Body of pancreas (tissue), 4 donors: Measurements from ENCODE around the gene DDX20.

Source experiments
- POLR2A ChIP-seq, 3 donors: fragments of 450-650 bp; IDR thresholded peaks; one replicate each; pipeline ENCODE4 v1.6.1; 2016; ENCODE audit warnings: antibody characterized with exemption in 3 of 3, mild to moderate bottlenecking in 2 of 3
- TF ChIP-seq, protein P1 (sequence below), 7 experiments: fragments of 450-650 bp in 4 of 7; fragments of 200-600 bp in 3 of 7; sonication (generic) in 3 of 7; IDR thresholded peaks; one replicate each; pipeline ENCODE4 v1.5.1; 2016 to 2019; ENCODE audit warnings: antibody characterized with exemption in 7 of 7

DNA sequence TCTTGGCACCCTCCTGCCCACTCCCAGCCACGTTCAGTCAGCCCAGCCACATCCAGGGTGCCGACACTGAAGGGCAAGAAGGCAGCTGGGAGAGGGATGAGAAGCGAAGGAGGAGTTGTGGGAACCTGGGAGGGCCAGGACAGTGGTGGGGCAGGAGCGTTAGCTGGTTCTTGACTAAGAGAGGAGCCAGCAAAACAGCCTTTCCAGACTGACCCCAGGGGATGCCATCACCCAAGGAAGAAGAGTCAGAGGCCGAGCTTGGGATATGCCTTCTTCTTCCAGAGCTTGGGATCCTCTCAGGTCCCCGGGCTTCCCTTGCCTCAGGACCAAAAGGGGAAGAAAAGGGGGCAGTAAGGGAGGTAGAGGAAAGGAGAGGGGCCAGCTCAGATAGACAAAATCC is 23.7 kb upstream of the DDX20 start:
- TF ChIP-seq POLR2A (IDR thresholded peaks at IDR 0.05) = no peak
- TF ChIP-seq, protein P1, sequence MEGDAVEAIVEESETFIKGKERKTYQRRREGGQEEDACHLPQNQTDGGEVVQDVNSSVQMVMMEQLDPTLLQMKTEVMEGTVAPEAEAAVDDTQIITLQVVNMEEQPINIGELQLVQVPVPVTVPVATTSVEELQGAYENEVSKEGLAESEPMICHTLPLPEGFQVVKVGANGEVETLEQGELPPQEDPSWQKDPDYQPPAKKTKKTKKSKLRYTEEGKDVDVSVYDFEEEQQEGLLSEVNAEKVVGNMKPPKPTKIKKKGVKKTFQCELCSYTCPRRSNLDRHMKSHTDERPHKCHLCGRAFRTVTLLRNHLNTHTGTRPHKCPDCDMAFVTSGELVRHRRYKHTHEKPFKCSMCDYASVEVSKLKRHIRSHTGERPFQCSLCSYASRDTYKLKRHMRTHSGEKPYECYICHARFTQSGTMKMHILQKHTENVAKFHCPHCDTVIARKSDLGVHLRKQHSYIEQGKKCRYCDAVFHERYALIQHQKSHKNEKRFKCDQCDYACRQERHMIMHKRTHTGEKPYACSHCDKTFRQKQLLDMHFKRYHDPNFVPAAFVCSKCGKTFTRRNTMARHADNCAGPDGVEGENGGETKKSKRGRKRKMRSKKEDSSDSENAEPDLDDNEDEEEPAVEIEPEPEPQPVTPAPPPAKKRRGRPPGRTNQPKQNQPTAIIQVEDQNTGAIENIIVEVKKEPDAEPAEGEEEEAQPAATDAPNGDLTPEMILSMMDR (IDR thresholded peaks at IDR 0.05) = no peak
